HG03060 (cell line): ENCODE results near the gene SETD4.
"Not testable (repeated sequence)": the region's sequence is repeated elsewhere in the genome, so short reads cannot be mapped to it uniquely, and the experiment has no call there.

Experiments
- ATAC-seq: cut with Tn5 transposase; IDR thresholded peaks from one replicate; pipeline ENCODE4 v1.9.1; 2021; ENCODE audit warnings: low read depth, moderate number of reproducible peaks; ENCODE audit not compliant: unreplicated experiment

Gene SETD4

DNA sequence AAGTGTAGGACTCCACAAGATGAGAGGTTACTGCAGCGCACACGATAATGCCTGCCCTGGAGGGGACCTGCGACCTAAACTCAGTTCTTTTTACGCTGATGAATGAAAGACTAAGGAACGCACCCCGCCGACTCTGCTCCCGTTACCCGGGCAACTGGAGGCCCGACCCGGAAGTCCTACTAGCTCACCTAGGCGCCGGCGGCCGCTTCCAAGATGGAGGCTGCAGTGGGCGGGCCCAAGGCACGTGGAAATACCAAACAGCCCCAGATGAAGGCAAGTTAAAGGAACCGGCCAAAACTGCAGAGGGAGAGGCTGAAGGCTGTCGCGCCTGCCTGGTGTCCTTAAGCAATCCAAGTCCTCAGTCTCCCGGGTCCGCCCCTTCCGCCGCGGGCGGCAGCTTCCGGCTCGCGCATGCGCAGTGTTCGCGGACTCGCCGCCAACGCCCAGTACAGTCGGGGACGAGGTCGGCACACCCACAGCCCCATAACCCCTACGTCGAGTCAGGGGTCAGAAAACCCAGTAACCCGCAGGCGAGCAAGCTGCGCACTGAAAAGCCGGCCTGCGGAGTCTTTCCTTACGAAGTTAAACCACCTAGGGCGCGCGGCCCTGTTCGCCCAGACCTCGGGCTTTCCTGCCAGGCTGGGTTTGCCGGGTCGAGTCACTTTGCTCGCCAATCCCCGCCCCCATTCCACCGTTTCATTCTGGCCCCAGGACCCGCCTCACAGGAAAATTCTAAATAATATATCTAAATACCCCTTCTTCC lies at the start of gene SETD4:
TSS of gene SETD4 (minus strand) at position 368 of the 763 bp plus-strand sequence. CDS start 1,638 bp downstream, outside the sequence.
- peak; percentile 85 for ATAC-seq

DNA sequence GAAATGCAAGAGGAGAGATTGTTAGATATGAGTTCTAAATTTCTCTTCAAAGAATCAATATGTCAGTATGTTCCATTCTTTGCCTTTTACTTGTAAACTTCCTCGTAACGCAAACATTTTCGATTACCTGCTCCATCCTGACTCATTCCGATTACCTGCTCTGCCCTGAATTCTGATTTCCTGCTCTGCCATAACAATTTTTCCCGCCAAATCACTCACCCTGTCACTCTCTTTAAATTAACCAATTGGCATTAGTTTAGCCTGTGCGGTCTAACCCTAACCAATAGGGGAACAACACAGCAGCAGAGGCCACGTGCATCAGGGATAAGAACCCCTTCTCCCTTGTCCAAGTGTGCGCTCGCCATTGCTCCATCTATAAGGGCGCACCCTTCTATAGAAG lies 49.5 kb upstream of the SETD4 start:
- ATAC-seq = no peak

DNA sequence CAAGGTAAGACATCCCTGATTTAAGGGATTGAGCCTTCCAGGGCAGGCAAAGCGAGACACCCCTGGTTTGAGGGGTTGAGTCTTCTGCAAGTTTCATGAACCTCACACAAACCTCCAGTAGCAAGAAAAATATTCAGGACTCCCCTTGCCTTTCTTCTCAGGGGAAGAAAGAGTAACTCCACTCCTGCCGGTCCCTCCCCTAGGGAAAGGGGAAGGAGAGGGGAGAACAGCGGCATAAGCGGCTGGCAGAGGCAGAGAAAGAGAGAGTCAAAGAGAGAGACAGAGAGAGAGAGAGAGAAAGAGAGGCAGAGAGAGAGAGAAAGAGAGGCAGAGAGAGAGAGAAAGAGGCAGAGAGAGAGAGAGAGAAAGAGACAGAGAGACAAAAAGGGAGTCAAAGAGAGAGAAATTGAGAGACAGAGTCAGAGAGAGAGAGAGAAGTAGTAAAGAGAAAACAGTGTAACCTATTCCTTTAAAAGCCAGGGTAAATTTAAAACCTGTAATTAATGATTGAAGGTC lies 45.1 kb upstream of the SETD4 start:
- no peak for ATAC-seq

GRCh38 chr21:36104317-36105300 lies 44.3 kb upstream of the SETD4 start:
- no peak for ATAC-seq

GRCh38 chr21:36103434-36103833 lies 43.1 kb upstream of the SETD4 start:
- ATAC-seq = no peak

DNA sequence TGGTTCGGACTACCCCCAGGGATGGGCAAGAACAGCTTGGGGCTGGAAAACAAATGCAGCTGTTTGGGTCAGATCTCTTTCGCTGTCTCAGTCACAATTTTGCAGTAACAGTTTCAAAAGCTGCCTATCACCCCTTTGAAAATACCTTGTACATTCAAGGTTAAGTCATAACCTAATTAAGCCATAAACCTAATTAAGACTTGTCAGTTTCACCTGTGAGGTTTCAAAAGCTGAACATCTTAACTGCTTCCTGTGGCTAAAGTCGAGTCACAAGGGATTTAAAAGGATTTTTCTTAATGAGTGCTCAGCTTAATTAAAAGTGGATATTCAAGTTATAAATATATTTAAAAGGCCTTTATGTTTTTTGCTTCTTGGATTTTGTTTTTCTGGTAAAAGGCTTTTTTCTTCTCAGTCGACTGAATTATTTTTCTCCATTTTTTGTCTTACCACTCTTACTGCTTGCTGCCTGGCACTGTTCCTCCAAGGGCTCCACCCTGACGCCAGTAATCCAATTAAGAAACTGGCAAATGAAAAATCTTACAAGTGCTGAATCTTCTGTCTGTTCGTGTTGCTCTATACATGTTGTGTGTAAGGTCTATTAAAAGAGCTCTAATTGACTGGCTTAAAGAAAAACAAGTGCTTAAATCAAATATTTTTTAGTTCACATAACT lies 40.8 kb upstream of the SETD4 start:
- ATAC-seq = no peak

DNA sequence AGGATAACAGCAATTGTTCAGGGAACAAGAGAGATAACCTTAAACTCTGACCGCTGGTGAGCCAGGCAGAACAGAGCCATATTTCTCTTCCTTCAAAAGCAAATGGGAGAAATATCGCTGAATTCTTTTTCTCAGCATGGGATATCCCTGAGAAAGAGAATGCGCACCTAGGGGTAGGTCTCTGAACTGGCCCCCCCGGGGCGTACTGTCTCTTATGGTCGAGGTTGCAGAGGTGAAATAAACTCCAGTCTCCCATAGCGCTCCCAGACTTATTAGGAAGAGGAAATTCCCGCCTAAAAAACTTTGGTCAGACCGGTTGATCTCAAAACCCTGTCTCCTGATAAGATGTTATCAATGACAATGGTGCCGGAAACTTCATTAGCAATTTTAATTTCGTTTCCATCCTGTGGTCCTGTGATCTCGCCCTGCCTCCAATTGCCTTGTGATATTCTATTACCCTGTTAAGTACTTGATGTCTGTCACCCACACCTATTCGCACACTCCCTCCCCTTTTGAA lies 39.4 kb upstream of the SETD4 start:
- ATAC-seq = not testable (repeated sequence)

DNA sequence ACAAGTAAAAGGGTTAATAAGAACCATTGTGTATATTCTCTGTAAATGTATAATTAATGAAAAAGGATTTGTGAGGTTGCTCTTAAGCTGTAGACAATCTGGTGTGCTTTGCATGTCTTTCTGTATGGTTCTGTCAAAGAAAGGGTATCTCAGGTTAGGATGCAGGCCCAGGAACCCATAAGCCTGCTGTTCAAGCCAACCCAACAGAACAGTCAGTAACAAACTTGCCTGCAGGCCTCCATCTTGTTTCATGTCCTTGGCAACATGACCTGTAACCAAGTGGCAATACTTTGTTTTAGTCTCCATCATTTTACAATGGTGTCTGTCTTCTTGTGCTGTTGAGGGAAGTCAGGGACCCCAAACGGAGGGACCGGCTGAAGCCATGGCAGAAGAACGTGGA lies 38.7 kb upstream of the SETD4 start:
- ATAC-seq = no peak

DNA sequence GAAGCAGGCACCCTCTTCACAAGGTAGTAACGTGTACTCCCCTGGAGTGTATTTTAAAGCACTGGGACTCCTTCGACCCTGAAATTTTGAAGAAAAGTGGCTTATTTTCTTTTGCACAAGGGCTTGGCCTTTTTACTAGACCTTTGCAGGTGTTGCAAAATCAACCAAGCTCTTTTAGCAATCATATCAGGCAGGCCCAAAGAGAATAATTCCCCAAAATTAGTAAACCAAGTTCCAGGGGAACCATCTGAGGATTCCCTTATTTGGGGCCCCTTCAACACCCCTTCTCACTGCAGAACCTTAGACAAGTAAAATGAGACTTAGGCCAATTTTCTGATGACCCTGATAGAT lies 37.8 kb upstream of the SETD4 start:
- no peak for ATAC-seq

GRCh38 chr21:36097427-36098181 lies 37.3 kb upstream of the SETD4 start:
- ATAC-seq = no peak

GRCh38 chr21:36096398-36097290 lies 36.3 kb upstream of the SETD4 start:
- ATAC-seq = no peak

GRCh38 chr21:36093512-36093911 lies 33.2 kb upstream of the SETD4 start:
- ATAC-seq = no peak

DNA sequence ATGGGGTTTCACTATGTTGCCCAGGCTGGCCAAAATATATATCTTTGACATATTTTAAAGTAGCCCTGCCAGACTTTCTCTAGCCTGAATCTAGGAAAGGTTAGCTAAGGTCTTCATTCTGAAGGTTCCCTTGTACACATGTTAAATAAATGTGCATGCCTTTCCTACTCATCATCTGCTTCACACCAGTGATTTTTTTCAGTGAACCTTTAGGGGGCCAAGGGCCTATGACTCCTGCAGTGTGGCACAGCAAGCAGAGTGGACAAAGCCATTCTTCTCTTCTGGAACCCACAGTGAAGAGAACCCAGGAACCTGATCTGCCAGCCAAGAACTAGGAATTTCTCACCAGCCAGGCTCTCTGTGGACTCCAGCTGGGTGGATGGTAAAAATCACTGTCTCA lies 32.4 kb upstream of the SETD4 start:
- no peak for ATAC-seq

GRCh38 chr21:36089946-36090345 lies 29.6 kb upstream of the SETD4 start:
- ATAC-seq = no peak

DNA sequence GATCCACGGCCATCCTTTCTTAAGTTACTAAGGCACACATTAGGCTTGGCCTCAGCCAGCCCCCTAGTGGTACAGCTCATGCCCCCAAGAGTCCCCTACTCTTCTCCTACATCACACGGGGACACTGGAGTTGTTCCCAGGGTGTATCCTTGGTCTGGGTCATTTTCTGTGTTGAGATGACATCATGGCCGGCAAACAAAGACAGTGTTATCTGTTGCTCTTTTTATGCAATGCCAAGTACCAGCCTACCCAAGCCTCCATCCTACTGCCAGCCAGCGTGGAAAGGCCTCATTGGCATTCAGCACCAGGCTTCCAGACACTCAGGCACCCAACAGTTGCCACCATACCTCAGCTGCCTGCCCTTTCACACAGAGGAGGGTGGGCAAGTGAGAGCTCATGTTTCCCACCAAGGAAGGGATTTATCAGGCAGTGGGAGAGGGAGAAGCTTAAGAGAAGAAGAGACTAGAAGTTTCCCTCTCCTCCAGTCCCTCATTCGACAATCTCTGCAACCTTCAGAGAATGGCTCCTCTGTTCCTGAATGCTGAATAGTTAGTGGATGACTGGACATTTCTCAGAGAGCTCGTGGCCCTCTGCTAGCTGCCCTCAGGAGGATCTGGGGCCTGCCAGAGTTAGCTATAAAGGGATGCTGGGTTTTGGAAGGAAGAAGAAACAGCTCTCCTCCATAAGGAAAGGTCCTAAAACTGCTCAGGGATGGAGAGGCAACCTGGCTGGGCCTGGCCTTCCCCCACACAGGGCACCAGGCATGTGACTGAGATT lies 27.2 kb upstream of the SETD4 start:
- no peak for ATAC-seq

DNA sequence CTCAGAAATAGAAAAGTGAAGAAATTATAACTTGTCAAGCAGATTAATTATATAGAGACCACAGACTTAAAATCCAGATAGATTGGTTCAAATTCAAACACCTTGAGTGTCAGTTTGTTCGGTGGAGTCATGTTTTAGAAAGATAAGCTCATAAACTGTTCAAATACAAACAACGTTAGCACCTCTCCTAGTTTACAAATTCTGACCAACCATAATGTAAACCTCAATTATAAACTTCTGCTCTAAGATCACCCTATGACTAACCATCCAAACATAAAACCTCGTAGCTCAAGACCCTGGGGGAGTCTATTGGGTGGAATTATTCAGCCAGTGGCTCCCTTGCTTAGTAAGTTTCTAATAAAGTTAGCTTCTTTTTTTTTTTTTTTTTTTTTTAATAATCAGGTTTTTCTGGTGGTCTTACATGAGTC lies 21.9 kb upstream of the SETD4 start:
- ATAC-seq = no peak

DNA sequence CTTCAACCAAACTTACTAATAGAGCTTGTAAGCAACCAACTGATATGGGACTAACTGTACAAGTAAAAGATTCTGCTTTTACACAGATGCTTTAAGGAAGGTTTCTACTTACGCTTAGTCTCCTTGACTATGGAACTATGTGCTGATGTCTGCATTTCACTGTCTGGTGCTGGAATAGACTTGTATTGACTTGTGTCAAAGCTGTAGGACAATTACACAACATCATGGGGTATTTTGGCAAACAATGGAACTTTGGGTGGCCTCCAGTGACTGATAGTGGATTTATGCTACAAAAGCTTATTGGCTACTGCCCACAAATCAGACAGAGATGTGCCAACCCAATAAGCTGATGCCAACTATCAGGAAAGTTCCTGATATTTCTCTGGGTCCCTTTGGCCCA lies 20.1 kb upstream of the SETD4 start:
- ATAC-seq = no peak

DNA sequence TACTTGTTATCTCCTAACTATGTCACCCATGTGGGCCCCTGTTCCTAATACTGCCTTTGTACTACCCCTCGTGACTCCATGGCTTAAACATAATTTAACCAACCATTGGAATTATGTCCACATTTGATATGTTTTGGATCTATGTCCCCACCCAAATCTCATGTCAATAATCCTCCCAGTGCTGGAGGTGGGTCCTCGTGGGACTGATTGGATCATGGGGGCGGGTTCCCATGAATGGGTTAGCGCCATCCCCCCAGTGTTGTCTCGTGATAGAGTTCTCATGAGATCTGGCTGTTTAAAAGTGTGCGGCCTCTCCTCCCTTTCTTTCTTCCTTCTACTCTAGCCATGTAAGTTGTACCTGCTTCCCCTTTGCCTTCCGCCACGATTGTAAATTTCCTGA lies 19.3 kb upstream of the SETD4 start:
- ATAC-seq = no peak
